ENCODE measurements around the gene NPHP4. TPM values are rescaled to one million over a fixed set of nuclear protein-coding genes. Genes with fewer than 3 reads are reported as not detected.

The NPHP4 gene
- total RNA-seq, 2 donors from 2014 or later, result 6.2 to 15.9 TPM

- no peak overlapping the region for H3K4me3 ChIP-seq
- intact Hi-C loops (cut with DNase I), result loop anchor here (10.0 kb wide), 1 partner anchor 402 kb away; no protein-coding TSS in a partner anchor
Measured at GRCh38 chr1:5916572-5917280, 75.5 kb downstream of the NPHP4 start.

GRCh38 chr1:5915587-5916571 lies 76.3 kb downstream of the NPHP4 start:
- TF ChIP-seq CTCF (IDR thresholded peaks at IDR 0.05), result peak; percentile 64

More at GRCh38 chr1:5916572-5917280, 75.5 kb downstream of the NPHP4 start:
- DNase-seq, result no peak
- H3K9ac ChIP-seq (ENCODE audit: low read depth in 2 of 2, low read length in 2 of 2), result no peak overlapping the region
- H3K4me1 ChIP-seq, result no peaks in the 10 kb centered on the region
- H3K9me3 ChIP-seq, result no peaks in the 10 kb centered on the region
- no peaks in the 10 kb centered on the region for H3K27me3 ChIP-seq
- TF ChIP-seq CTCF (IDR thresholded peaks at IDR 0.05), result no peak
- H3K36me3 ChIP-seq, result no peaks in the 10 kb centered on the region
- H3K27ac ChIP-seq, result no peak overlapping the region

GRCh38 chr1:5914676-5915365 lies 77.4 kb downstream of the NPHP4 start:
- no peak overlapping the region for H3K27ac ChIP-seq
- H3K9ac ChIP-seq (ENCODE audit: low read depth in 2 of 2, low read length in 2 of 2), result no peak overlapping the region
- no peaks in the 10 kb centered on the region for H3K27me3 ChIP-seq
- no peaks in the 10 kb centered on the region for H3K4me1 ChIP-seq
- H3K4me3 ChIP-seq, result no peak overlapping the region
- H3K9me3 ChIP-seq, result no peaks in the 10 kb centered on the region
- TF ChIP-seq CTCF (IDR thresholded peaks at IDR 0.05), result no peak
- no peaks in the 10 kb centered on the region for H3K36me3 ChIP-seq
- intact Hi-C loops (cut with DNase I), result loop anchor here (10.0 kb wide), 1 partner anchor 400 kb away; no protein-coding TSS in a partner anchor
- no peak for DNase-seq

More at GRCh38 chr1:5915587-5916571, 76.3 kb downstream of the NPHP4 start:
- no peak overlapping the region for H3K4me3 ChIP-seq
- H3K36me3 ChIP-seq, result no peaks in the 10 kb centered on the region
- intact Hi-C loops (cut with DNase I), result loop anchor here (10.0 kb wide), 1 partner anchor 401 kb away; no protein-coding TSS in a partner anchor
- no peaks in the 10 kb centered on the region for H3K27me3 ChIP-seq
- H3K4me1 ChIP-seq, result no peaks in the 10 kb centered on the region
- H3K9me3 ChIP-seq, result no peaks in the 10 kb centered on the region
- no peak for DNase-seq
- H3K27ac ChIP-seq, result no peak overlapping the region
- no peak overlapping the region for H3K9ac ChIP-seq (ENCODE audit: low read depth in 2 of 2, low read length in 2 of 2)

- H3K9ac ChIP-seq (ENCODE audit: low read depth in 2 of 2, low read length in 2 of 2), result no peak overlapping the region
- no peak overlapping the region for H3K27ac ChIP-seq
- no peaks in the 10 kb centered on the region for H3K4me1 ChIP-seq
- no peaks in the 10 kb centered on the region for H3K9me3 ChIP-seq
- no peaks in the 10 kb centered on the region for H3K27me3 ChIP-seq
- H3K4me3 ChIP-seq, result no peak overlapping the region
- TF ChIP-seq CTCF (IDR thresholded peaks at IDR 0.05), result no peak
- DNase-seq, result no peak
- intact Hi-C loops (cut with DNase I), result loop anchor here (10.0 kb wide), 1 partner anchor 399 kb away; no protein-coding TSS in a partner anchor
- no peaks in the 10 kb centered on the region for H3K36me3 ChIP-seq
Measured at GRCh38 chr1:5913876-5914275, 78.3 kb downstream of the NPHP4 start.
